ACHN (cell line): ENCODE data around the gene AP1B1.
"Not testable (repeated sequence)": the region's sequence is repeated elsewhere in the genome, so short reads cannot be mapped to it uniquely, and the experiment has no call there.

Experiments used
- DNase-seq: peaks from one replicate; pipeline ENCODE4 v3.0.0-alpha.2; 2015
- in situ Hi-C: cut with HindIII; loops from 2 replicates; pipeline ENCODE4 v1.10.0; 2017; ENCODE audit warnings: low sequenced_read_pairs, low pct_ligation_motif_present, low pct_unique_long_range_greater_than_20kb

The AP1B1 gene

DNA sequence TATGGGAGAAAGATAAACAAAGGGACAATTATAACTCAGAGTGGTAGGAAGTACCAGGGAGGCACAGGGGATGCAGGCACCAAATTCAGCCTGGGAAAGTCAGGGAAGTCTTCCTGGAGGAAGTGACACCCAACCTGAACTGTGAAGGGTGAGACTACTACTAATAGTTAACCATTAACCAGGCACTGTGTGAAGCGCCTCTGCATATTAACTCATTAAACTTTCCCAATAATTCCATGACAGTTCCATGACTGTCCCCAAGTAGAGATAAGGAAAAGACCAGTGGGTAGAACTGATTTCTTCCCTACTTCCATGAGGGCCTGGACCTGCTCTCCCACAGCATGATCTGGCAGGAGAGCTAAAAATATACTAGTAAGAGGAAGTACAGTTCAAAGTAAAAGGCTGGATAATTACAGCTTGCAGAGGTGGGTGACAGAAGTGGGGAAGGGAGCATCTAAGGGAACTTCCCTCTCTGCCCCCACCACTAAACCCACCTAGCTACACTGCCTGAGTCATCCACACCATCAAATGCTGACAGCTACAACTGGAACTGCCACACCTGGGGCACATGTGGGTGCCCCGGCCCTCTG lies 4.7 kb upstream of the AP1B1 start:
- DNase-seq, result no peak
- in situ Hi-C loops, result no loop called here

DNA sequence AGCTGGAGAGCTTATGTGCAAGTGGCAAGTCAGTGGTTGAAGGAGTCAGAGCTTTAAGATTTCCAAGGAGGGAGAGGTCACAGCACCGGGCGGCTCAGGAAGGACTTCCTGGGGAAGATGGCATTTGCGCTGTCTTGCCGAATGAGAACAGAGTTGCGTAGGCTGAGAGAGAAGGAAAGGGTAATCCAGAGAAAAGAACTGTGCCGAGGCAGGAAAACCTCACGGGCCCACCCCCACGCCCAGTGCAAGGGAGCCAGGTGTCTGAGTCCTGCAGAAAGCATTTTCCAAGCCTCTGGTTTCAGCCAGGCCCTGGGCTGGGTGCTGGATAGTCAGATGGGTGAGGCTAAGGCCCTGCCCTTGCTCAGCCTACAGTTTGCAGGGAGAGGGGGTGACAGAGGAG lies 3.2 kb upstream of the AP1B1 start:
- DNase-seq, result no peak

DNA sequence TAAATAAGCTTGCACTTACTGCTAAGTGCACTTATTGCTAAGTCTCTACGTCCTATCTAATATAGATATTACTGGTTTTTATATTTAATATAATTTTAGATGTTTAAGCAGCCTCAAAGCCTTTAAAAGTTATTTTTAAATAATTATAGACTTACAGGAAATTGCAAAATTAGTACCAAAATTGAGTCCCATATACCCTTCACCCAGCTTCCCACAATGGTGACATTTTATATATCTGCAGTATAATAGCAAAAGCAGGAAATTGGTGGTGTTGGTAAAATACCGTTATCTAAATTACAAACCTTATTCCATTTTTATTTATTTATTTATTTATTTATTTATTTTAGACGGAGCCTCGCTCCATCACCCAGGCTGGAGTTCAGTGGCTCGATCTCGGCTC lies 1.9 kb upstream of the AP1B1 start:
- in situ Hi-C loops, result no loop called here
- no peak for DNase-seq

More for the DNA sequence above, 3.2 kb upstream of the AP1B1 start:
- in situ Hi-C loops, result no loop called here

DNA sequence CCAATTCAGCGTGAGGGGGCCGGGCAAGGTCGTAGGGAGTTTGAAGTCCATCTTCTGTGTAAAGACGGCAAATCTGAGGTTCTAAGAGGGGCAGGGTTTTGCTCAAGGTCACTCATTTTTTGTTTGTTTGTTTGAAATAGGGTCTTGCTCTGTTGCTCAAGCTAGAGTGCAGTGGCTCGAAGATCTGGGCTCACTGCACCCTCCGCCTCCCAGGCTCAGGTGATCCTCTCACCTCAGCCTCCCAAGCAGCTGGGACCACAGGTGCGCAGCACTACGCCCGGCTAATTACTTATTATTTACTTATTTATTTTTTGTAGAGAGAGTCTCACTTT lies 355 bp upstream of the AP1B1 start:
- in situ Hi-C loops, result no loop called here
- DNase-seq, result no peak

DNA sequence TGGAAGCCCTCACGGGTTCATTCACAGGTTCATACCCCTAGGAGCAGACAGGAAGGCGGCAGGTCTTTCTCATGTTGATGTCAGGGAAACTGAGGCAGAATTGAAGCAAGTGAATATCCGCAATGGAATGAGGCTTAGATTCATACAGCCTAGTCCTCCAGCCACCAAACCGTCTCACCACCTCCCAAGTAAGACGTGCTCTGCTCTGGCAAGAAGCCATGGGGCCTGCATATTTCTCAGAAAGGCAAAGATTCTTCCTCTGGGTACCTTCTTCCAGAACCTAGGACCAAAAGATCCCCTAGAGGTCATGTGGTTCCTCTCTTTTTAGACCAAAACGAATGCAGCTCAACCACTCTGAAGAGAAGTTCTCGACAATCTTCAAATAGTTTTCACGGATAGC lies 1.7 kb downstream of the AP1B1 start:
- in situ Hi-C loops, result no loop called here
- DNase-seq, result no peak

DNA sequence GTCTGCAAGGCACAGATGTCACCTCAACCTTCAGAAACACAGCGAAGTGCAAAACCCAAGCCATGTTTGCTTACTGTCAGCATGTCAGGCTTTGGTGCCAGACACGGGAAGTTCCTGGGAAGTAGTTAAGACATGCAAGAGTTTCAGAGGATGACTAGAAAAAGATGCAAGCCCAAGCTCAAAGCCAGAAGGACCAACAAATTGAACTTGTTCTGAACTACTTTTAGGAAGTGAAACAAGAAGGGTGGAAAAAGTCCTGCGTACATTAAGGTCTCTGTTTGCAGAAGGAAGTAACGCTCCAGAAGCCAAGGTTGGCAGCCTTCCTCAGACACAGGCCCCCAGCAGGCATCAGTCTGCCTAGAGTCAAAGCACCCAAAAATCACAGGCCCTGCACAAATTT lies 2.6 kb downstream of the AP1B1 start:
- DNase-seq, result no peak
- in situ Hi-C loops, result no loop called here

DNA sequence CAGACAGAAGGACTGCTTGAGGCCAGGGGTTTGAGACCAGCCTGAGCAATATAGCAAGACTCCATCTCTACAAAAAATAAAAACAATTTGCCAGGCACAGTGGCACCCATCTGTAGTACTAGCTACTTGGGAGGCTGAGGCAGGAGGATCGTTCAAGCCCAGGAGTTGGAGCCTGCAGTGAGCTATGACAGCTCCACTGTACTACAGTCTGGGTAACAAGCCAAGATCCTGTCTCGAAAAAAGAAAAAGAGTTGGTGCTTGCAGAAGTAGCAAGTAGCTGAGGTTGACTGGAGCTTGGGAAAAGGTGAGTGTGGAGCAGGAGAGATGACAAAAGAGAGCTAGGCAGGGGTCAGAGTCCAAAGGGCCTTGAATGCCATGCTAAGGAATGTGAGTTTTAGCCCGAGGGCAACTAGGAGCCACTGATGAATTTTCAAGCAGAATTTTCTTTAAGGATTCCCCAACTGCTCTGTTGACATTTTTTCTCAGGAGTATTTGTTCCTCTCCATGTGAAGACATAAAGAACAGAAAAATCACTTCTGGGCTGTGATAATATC lies 3.1 kb downstream of the AP1B1 start:
- in situ Hi-C loops, result no loop called here
- DNase-seq, result no peak

DNA sequence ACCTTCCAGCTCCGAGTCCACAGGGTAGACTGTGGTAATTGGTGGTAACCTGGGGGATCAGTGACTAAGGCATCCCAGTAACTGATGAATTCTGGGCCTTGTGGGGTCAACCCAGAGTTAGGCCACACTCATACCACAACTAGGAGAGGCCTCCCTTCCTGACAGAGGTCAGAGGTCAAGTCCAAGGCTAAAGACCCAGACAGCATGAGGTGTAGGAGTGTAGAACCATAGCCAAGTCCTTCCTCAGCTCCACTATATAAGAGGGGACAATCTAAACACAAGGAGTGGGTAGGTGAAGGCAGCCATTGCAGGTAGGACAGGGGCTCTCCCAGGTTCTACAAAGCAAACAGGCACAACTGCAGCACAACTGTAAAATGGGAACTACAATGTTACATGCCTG lies 4.6 kb downstream of the AP1B1 start:
- in situ Hi-C loops, result no loop called here

DNA sequence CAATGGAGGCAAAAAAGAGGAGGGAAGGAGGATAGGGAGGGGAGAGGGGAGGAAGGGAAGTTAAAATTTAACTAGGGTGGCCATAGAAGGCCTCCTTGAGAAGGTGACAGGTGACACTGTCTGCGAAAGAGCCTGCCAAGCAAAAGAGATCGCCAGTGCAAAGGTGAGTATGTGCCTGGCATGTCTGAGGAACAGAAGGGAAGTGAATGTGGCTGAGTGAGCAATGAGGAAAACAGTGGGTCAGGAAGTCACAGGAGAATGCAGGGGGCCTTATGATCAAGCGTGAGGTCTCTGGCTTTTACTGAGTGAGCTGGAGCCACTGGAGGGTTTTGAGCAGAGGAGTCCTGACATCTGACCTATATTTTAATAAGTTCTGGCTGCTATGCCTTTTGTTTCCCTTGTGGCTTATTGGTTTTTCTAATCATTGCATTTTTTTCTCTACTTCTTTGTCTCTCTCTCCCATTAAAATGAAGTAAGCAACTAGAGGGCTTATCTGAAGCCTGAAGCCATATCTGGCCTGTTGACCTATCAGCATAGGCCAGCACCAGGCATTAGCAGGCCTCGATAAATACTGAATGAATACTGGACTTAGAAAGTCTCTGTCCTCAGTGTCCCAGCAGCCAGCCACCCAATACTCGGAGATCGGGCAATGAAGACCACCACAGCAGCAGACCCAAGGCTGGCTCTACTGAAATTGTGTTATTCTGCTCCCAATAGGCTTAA lies 5.6 kb downstream of the AP1B1 start:
- no peak for DNase-seq
- in situ Hi-C loops, result no loop called here

More for the DNA sequence above, 4.6 kb downstream of the AP1B1 start:
- DNase-seq, result no peak

DNA sequence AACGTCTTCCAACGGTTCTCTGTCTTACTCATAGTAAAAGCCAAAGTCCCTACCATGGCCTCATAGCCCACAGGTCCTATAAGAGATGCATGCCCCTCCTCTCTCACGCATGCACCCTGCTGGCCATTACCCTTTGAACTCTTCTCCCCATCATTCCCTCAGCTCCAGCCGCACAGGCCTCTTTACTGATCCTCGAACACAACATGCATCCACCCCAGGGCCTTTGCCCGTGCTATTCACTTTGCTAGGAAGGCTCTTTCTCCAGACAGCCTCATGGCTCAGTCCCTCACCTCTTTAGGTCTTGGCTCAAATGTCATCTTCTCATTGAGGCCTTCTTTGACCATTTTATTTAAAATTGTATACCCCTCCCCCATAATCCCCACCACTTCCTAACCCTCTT lies 7.5 kb downstream of the AP1B1 start:
- in situ Hi-C loops, result no loop called here
- no peak for DNase-seq

DNA sequence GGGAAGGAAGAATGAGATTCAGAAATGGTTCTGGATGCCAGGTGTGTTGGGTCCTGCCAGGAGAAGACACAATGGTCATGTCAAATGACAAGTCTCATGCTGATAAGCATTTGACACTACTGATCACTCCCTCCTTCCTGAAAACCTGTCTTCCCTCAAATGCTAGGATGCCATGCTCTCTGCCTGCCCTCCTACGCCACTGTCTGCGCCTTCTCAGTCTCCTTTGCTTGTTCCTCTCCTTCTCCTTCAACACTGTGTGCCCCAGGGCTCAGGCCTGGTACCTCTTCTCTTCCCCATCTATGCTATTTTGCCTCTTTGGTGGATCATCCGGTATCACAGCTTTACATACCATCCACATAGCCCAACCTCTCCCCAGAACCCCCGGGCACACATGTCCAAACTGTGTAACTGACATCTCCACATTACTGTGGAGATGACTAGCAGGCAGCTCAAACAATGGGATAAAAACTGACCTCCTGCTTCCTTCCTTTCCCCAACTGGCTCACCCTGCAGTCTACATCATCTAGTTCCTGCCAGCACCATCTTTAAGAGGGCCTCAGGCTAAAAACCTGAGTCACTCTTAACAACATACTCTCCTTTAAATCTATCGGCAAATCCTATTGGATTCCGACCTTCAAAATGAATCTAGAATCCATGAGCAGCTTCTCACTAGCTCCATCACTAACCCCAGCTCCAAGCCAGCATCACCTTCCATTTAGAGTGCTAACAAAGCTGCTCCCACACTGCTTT lies 8.2 kb downstream of the AP1B1 start:
- no peak for DNase-seq
- in situ Hi-C loops, result no loop called here

DNA sequence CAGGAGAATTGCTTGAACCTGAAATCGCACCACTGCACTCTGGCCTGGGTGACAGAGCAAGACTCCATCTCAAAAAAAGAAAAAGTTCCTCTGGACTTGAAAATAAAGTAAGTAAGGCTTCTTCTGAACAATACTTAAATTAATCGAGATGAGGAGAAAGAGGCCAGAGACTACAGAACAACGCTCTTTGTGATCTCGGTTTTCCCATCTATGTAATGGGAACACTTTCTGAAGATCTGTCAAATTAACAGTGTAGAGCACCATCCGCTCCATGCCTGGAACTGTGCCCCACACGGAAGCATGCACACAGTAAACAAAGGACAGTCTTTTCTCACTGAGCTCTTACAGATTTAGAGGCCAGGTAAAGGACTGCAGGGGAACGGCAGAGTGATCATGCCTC lies 9.1 kb downstream of the AP1B1 start:
- in situ Hi-C loops, result no loop called here
- DNase-seq, result no peak

DNA sequence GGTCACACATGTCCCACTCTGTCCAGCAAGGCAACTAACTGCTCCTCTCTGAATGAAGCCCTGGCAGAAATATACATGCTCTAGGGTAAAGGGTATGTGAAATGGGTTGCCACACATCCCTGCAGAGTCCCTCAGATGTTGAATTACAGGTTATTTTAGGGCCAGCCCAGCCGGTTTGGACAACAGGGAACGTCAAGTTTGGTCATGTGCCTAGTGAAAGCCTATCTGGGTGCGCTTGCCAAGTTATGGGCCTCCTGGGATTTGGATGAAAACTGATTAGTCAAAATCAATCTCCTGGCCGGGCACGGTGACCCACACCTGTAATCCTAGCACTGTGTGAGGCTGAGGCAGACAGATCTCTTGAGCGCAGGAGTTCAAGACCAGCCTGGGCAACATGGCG lies 10.4 kb downstream of the AP1B1 start:
- in situ Hi-C loops, result no loop called here
- DNase-seq, result no peak

DNA sequence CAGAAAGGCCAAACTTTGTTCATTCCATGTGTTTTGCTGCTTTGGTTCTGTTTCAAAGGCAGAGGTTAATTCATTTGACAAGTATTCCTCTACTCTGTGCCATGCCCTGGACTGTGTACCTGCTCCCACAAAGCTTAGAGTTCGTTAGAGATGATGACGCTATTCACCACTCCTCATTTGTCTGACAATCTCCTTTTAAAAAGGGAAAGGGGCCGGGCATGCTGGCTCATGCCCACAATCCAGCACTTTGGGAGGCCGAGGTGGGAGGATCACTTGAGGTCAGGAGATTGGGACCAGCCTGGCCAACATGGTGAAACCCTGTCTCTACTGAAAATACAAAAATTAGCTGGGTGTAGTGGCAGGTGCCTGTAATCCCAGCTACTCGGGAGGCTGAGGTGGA lies 11.7 kb downstream of the AP1B1 start:
- in situ Hi-C loops, DNase-seq: not testable (repeated sequence)

DNA sequence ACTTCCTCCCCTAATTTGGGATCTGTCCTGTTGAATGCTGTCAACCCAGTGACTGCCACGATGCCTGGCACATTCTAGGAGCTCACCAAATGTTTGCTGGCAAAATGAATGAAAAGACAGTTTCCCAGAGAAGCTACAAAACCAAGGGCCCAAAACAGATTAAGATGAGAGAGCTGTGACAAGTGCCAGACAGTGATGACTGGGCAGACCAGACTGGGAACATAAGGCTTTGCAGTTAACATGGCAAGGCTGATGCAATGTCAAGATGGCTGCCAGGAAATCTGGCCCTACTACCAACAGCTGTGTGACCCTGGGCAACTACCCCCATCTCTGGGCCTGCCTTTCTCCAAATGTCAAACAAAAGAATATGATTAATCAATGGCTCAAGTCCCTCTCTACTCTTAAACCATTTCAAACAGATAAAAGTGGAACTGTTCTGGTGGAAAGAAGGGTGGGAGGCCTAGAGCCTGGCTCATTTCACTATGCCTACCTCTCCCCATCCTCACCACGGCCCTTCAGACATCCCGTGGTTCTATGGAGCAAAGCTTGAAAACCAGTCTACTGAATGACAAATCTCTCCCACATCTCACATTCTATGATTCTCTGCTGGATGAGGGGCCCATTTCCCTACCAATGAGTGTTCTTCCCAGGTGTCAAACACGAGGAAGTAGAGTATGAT lies 12.8 kb downstream of the AP1B1 start:
- no peak for DNase-seq

DNA sequence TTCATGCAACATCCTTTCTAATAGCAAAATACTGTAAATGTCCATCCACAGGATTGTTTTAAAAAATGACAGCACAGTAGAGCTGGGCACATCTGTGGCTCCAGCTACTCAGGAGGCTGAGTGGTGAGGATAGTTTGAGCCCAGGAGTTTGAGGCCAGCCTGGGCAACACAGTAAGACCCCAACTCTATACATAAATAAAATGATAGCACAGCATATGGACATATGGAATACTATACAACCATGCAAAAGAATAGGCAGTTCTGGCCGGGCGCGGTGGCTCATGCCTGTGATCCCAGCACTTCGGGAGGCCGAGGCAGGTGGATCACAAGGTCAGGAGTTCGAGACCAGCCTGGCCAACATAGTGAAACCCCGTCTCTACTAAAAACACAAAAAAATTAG lies 13.6 kb downstream of the AP1B1 start:
- DNase-seq, in situ Hi-C loops: not testable (repeated sequence)

More for the DNA sequence above, 12.8 kb downstream of the AP1B1 start:
- in situ Hi-C loops, result no loop called here

DNA sequence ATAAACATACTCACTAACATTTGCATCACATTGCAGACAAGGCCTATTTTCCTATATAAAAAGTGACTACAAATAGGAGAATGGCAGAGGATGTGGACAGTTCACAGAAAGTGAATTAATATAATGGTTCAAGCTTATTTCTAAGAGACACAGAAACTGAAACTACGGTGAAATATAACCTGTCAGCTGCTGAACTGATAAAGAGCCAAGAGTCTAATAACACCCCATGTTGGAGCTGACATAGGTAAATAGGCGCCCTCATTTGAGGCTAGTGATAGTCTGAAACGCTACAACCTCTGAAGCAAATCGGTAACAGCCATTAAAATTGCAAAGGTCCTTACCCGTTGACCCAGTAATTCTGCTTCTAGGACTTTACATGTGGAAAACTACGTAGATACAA lies 14.0 kb downstream of the AP1B1 start:
- in situ Hi-C loops, result no loop called here
- DNase-seq, result no peak

DNA sequence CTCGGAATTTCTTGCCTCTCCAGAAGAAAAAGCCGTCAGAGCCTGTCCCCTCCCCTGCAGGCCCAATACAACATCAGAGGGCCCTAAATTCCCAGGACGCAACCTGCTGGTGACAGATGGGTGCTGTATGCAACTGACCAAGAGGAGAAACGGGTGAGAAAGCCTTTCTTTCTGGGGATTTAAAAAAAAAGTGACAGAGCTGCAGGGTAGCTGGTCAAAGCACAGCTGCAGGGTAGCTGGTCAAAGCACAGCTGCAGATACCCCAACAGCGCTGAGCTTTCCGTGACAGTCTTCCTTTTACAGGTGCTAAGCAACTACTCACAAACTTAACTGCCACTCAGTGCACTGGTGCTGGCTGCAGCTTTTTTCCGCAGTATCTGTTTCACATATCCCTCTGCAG lies 17.8 kb downstream of the AP1B1 start:
- in situ Hi-C loops, result no loop called here
- DNase-seq, result no peak

DNA sequence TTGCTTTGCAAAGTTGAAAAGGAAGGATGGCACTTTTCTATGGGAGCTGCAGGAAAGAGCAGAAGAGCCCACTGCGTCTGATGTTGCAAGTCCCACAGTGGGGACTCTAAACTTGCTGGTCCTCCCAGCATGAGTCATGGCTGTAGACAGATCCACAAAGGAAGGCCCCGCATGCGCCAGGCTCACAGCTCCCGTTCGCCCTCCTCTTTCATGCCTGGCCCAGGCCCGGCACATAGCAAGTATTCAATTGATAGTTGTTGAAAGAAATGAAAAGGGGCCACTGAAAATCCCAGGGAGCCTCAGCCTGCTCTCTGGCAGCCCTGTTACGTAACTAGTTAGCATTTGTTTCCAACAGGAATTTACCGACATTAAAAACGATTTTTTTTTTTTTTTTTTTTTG lies 18.9 kb downstream of the AP1B1 start:
- DNase-seq, result no peak
- in situ Hi-C loops, result no loop called here
